SK-N-SH (cell line): ENCODE measurements around the gene STX16. TPM values are rescaled to one million over a fixed set of nuclear protein-coding genes. Genes with fewer than 3 reads are reported as not detected.

Experiments used
- CTCF ChIA-PET: fragments of 300-600, 350-600 bp; formaldehyde crosslinking; extraction: SDS; loops from one replicate; lab custom pipeline; 2021; lab: Yijun Ruan, JAX
- POLR2A ChIA-PET: fragments of 350-600 bp; sonication (Branson Sonifier 250); formaldehyde crosslinking; extraction: SDS; loops from one replicate; lab custom pipeline; 2020; ENCODE audit warnings: antibody characterized with exemption, inconsistent platforms; lab: Yijun Ruan, JAX
- DNase-seq: peaks from one replicate; pipeline ENCODE4 v3.0.0; 2012
- H2AFZ ChIP-seq: fragments of 200-600 bp; sonication (generic); 2 replicates; pipeline ENCODE4 v1.8.1; 2016; ENCODE audit warnings: antibody characterized with exemption, mild to moderate bottlenecking, low read depth
- H3F3A ChIP-seq: fragments of 200-600 bp; sonication (generic); replicated peaks from 2 replicates; pipeline ENCODE3; 2016; ENCODE audit warnings: antibody characterized with exemption, mild to moderate bottlenecking; ENCODE audit not compliant: insufficient read depth
- H3K27ac ChIP-seq, 2 experiments: fragments of 200-500 bp in 1 of 2; fragments of 200-600 bp in 1 of 2; sonication (Bioruptor generic) in 1 of 2; sonication (generic), shearing (Covaris generic) in 1 of 2; 2 replicates each; pipeline versions ENCODE4 v1.5.1 to v1.6.1; 2014 to 2016; ENCODE audit warnings: low read depth in 2 of 2, inconsistent platforms in 1 of 2, low read length in 1 of 2, mild to moderate bottlenecking in 1 of 2, mixed read lengths in 1 of 2
- H3K27me3 ChIP-seq: fragments of 200-600 bp; sonication (generic), shearing (Covaris generic); 2 replicates; pipeline ENCODE4 v1.6.1; 2016; ENCODE audit warnings: mixed run types; ENCODE audit not compliant: insufficient read depth
- H3K36me3 ChIP-seq, 2 experiments: fragments of 200-500 bp in 1 of 2; fragments of 200-600 bp in 1 of 2; sonication (Bioruptor generic) in 1 of 2; sonication (generic) in 1 of 2; replicated peaks in 1 of 2; 2 replicates each; pipeline versions ENCODE3 to v1.5.1; 2014 to 2016; ENCODE audit warnings: low read length in 1 of 2, mild to moderate bottlenecking in 1 of 2; ENCODE audit not compliant: insufficient read depth in 2 of 2, control insufficient read depth in 1 of 2
- H3K4me1 ChIP-seq, 2 experiments: fragments of 200-500 bp in 1 of 2; fragments of 200-600 bp in 1 of 2; sonication (Bioruptor generic) in 1 of 2; sonication (generic), shearing (Covaris generic) in 1 of 2; 2 replicates each; pipeline versions ENCODE4 v1.5.1 to v1.6.1; 2014 to 2016; ENCODE audit warnings: low read depth in 1 of 2, low read length in 1 of 2, mixed run types in 1 of 2; ENCODE audit not compliant: insufficient read depth in 2 of 2, control insufficient read depth in 1 of 2
- H3K4me2 ChIP-seq: fragments of 200-600 bp; sonication (generic), shearing (Covaris generic); 2 replicates; pipeline ENCODE4 v1.6.1; 2017; ENCODE audit warnings: mixed run types
- H3K4me3 ChIP-seq, 2 experiments: fragments of 200-500 bp in 1 of 2; fragments of 200-600 bp in 1 of 2; sonication (Bioruptor generic) in 1 of 2; sonication (generic), shearing (Covaris generic) in 1 of 2; 2 replicates each; pipeline versions ENCODE4 v1.5.1 to v1.8.1; 2014 to 2016; ENCODE audit warnings: low read depth in 2 of 2, inconsistent platforms in 1 of 2, low read length in 1 of 2, mild to moderate bottlenecking in 1 of 2, mixed read lengths in 1 of 2, moderate library complexity in 1 of 2
- H3K79me2 ChIP-seq: fragments of 200-600 bp; sonication (generic); 2 replicates; pipeline ENCODE4 v1.8.1; 2017; ENCODE audit warnings: mild to moderate bottlenecking; ENCODE audit not compliant: insufficient read depth
- H3K9ac ChIP-seq: fragments of 200-600 bp; sonication (generic); 2 replicates; pipeline ENCODE4 v1.6.1; 2017; ENCODE audit warnings: mixed run types
- H3K9me2 ChIP-seq: fragments of 200-600 bp; sonication (generic); 2 replicates; pipeline ENCODE4 v1.6.1; 2017; ENCODE audit warnings: mixed run types
- H3K9me3 ChIP-seq: fragments of 200-600 bp; sonication (generic); 2 replicates; pipeline ENCODE4 v1.6.1; 2017; ENCODE audit warnings: mixed run types, mild to moderate bottlenecking, moderate library complexity
- H4K20me1 ChIP-seq: fragments of 200-600 bp; sonication (generic); 2 replicates; pipeline ENCODE4 v1.6.1; 2017; ENCODE audit warnings: mild to moderate bottlenecking, mixed run types; ENCODE audit not compliant: insufficient read depth
- ELF1 ChIP-seq: IDR thresholded peaks from 2 replicates; pipeline ENCODE4 v1.4.0; 2012
- FOSL2 ChIP-seq: IDR thresholded peaks from 2 replicates; pipeline ENCODE4 v1.4.0; 2012; ENCODE audit warnings: low read depth, mild to moderate bottlenecking, moderate library complexity, borderline replicate concordance
- IRF3 ChIP-seq: fragments of 150-350 bp; IDR thresholded peaks from 2 replicates; pipeline ENCODE4 v1.6.1; 2016; ENCODE audit warnings: mild to moderate bottlenecking, low read depth, low read length
- NFIC ChIP-seq: IDR thresholded peaks from 2 replicates; pipeline ENCODE4 v1.4.0; 2012; ENCODE audit warnings: borderline replicate concordance
- NRF1 ChIP-seq: IDR thresholded peaks from 2 replicates; pipeline ENCODE4 v1.6.1; 2012; ENCODE audit warnings: low read depth, mild to moderate bottlenecking, low read length
- PBX3 ChIP-seq: IDR thresholded peaks from 2 replicates; pipeline ENCODE4; 2012
- POLR2AphosphoS5 ChIP-seq: IDR thresholded peaks from 2 replicates; pipeline ENCODE4 v1.6.1; 2012; ENCODE audit warnings: low read depth, low read length
- SIN3A ChIP-seq: IDR thresholded peaks from 2 replicates; pipeline ENCODE4 v1.6.1; 2012; ENCODE audit warnings: low read depth, mild to moderate bottlenecking, low read length, moderate library complexity, borderline replicate concordance
- SMC3 ChIP-seq: IDR thresholded peaks from 2 replicates; pipeline ENCODE4 v1.6.1; 2012; ENCODE audit warnings: low read depth, low read length, improper control_type of control experiment
- TCF12 ChIP-seq: IDR thresholded peaks from 2 replicates; pipeline ENCODE4 v1.4.0; 2012
- USF2 ChIP-seq: fragments of 150-350 bp; IDR thresholded peaks from 2 replicates; pipeline ENCODE4 v1.6.1; 2017; ENCODE audit warnings: antibody characterized with exemption, low read length, low read depth, borderline replicate concordance
- YY1 ChIP-seq: IDR thresholded peaks from 2 replicates; pipeline ENCODE4 v1.4.0; 2012; ENCODE audit warnings: low read depth, mild to moderate bottlenecking
- WGBS: methylation state at CpG from one replicate; pipeline ENCODE4 v1.1.6; 2017; ENCODE audit warnings: low lambda C conversion rate; 5-methylcytosine and 5-hydroxymethylcytosine counted together
- polyA plus RNA-seq, 3 experiments: library from polyadenylated mRNA; depleted of rRNA; stranded (reverse); fragments of >200 nt; gene quantifications; 2 replicates each; pipeline ENCODE4 v1.2.3, GENCODE V29; 2012
- TF ChIP-seq, protein P1 (sequence below): IDR thresholded peaks from 2 replicates; pipeline ENCODE4 v1.4.0; 2012; ENCODE audit warnings: low read depth, borderline replicate concordance
- TF ChIP-seq, protein P2 (sequence below): IDR thresholded peaks from 2 replicates; pipeline ENCODE4 v1.4.0; 2012; ENCODE audit warnings: low read depth, borderline replicate concordance

The STX16 gene
- polyA plus RNA-seq, 1 of the 3 experiments (the other 2 are of a cell fraction): 63.8 TPM

DNA sequence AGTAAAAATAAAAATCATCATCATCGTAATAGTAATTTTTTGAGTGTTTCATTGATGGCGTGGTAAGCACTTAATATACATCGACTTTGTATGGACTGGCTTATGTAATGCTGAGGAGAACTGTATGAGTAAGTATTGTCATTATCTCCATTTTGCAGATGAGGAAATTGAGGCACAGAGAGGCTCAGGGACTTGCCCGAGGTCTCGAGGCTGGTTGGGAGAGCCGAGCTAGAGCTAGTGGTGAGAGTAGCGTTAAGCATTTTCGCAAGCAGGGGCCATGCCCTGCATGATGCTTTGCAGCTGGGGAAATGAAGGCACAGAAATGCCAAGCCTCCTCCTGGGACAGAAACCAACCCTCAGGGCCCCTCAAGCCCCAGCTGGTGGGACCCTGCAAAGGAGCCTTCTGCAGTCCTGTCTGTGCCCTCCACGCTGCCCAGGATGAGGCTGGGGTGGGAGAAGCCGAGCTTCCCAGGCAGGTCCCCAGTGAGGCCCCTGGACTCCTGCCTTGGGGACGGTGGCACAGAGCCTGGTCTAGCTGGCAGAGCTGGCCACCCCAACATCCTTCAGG lies 31.1 kb upstream of the STX16 start:
- Histone ChIP-seq H2AFZ (no peak overlapping the region), H3K4me3 (no peak overlapping the region), H3F3A (no peaks in the 10 kb centered on the region), H3K9me2 (no peaks in the 10 kb centered on the region), H4K20me1 (no peaks in the 10 kb centered on the region), H3K27me3 (no peaks in the 10 kb centered on the region), H3K36me3 (no peaks in the 10 kb centered on the region), H3K9me3 (peaks cover 3% of the 10 kb centered on the region; the same call in 1 of the 2 replicates), H3K4me1 (peaks cover 7 to 12% of the 10 kb centered on the region in 2 experiments; a peak in 2 of 4 replicates), H3K9ac (no peak overlapping the region), H3K79me2 (no peaks in the 10 kb centered on the region), H3K4me2 (no peak overlapping the region), H3K27ac (no peak overlapping the region)
- no peak for DNase-seq
- ChIA-PET POLR2A (no interaction called here), CTCF (interaction anchor here (2.0 kb wide), 1 partner anchor 383 kb away, joined by 7 read pairs; no protein-coding TSS in a partner anchor)
- TF ChIP-seq SIN3A (no peak), ELF1 (no peak), NFIC (no peak), FOSL2 (no peak), YY1 (no peak), IRF3 (no peak), TCF12 (no peak), PBX3 (no peak), POLR2AphosphoS5 (no peak), USF2 (no peak), SMC3 (no peak), NRF1 (no peak)
- TF ChIP-seq, protein P1, sequence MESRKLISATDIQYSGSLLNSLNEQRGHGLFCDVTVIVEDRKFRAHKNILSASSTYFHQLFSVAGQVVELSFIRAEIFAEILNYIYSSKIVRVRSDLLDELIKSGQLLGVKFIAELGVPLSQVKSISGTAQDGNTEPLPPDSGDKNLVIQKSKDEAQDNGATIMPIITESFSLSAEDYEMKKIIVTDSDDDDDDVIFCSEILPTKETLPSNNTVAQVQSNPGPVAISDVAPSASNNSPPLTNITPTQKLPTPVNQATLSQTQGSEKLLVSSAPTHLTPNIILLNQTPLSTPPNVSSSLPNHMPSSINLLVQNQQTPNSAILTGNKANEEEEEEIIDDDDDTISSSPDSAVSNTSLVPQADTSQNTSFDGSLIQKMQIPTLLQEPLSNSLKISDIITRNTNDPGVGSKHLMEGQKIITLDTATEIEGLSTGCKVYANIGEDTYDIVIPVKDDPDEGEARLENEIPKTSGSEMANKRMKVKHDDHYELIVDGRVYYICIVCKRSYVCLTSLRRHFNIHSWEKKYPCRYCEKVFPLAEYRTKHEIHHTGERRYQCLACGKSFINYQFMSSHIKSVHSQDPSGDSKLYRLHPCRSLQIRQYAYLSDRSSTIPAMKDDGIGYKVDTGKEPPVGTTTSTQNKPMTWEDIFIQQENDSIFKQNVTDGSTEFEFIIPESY: no peak
- TF ChIP-seq, protein P2, sequence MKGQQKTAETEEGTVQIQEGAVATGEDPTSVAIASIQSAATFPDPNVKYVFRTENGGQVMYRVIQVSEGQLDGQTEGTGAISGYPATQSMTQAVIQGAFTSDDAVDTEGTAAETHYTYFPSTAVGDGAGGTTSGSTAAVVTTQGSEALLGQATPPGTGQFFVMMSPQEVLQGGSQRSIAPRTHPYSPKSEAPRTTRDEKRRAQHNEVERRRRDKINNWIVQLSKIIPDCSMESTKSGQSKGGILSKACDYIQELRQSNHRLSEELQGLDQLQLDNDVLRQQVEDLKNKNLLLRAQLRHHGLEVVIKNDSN: no peak
- WGBS: 92% methylated on average over 8 of the region's 11 CpGs
